ENCODE results near the gene CDYL2. TPM values are rescaled to one million over a fixed set of nuclear protein-coding genes. Genes with fewer than 3 reads are reported as not detected.

CDYL2 gene
- total RNA-seq, 2 donors from 2014 or later: 9.9 to 12.8 TPM

DNA sequence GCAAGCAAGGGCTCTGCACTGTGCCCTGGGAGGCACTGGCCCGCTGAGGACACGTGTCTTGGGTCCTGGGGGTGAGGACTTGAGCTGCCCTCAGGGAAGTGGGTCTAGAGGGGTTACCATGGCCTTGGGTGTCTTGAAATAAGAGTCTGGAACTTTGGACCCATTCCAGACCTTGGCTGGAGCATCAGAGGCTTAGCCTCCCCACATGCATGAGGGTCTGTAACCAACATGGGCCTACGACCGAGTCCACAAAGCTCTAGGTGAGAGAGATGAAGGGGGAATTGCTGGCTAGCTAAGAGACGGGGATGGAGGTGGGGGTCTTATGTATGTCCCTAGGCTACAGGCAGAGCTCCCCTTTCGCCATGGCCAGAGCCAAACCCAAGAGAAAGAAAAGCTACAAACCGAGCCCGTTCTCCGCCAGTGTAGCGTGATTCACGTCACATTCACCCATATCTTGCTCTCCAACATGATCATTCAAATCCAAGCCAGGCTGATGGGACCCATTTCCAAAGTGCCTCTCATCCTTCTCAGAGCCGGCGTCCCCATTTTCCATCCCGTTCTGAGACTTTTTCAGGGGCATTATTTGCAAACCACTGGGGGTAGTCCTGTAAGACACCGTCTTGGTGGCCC lies 120.1 kb downstream of the CDYL2 start:
- Histone ChIP-seq H3K36me3 (ENCODE audit: control insufficient read depth, insufficient read depth, low read length) (no peaks in the 10 kb centered on the region), H3K27me3 (ENCODE audit: control insufficient read depth, insufficient read depth, low read length, poor library complexity, severe bottlenecking) (peaks cover 19% of the 10 kb centered on the region), H3K9me3 (ENCODE audit: control insufficient read depth, low read length) (no peaks in the 10 kb centered on the region), H3K9ac (ENCODE audit: extremely low read depth, low read length, poor library complexity, severe bottlenecking) (no peak overlapping the region), H3K4me1 (ENCODE audit: control insufficient read depth, insufficient read depth, low read length) (no peaks in the 10 kb centered on the region), H3K27ac (ENCODE audit: low read depth, low read length) (no peak overlapping the region), H3K4me3 (ENCODE audit: low read length) (no peak overlapping the region)
- TF ChIP-seq, protein P1, sequence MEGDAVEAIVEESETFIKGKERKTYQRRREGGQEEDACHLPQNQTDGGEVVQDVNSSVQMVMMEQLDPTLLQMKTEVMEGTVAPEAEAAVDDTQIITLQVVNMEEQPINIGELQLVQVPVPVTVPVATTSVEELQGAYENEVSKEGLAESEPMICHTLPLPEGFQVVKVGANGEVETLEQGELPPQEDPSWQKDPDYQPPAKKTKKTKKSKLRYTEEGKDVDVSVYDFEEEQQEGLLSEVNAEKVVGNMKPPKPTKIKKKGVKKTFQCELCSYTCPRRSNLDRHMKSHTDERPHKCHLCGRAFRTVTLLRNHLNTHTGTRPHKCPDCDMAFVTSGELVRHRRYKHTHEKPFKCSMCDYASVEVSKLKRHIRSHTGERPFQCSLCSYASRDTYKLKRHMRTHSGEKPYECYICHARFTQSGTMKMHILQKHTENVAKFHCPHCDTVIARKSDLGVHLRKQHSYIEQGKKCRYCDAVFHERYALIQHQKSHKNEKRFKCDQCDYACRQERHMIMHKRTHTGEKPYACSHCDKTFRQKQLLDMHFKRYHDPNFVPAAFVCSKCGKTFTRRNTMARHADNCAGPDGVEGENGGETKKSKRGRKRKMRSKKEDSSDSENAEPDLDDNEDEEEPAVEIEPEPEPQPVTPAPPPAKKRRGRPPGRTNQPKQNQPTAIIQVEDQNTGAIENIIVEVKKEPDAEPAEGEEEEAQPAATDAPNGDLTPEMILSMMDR (conservative IDR thresholded peaks at IDR 0.05): no peak
- Mint-ChIP-seq H3K27me3 (ENCODE audit: insufficient read depth) (peaks cover 23% of the 10 kb centered on the region), H3K36me3 (ENCODE audit: low read depth) (peaks cover 14% of the 10 kb centered on the region), H3K4me1 (no peaks in the 10 kb centered on the region), H3K4me3 (no peak overlapping the region), H3K27ac (no peak overlapping the region), H3K9me3 (peaks cover 5% of the 10 kb centered on the region)
- WGBS, 2 experiments (ENCODE audit: insufficient coverage in 1 of 2, insufficient read length in 1 of 2): 94 to 95% methylated on average over 5 to 15 of the region's 15 CpGs
- no peak for DNase-seq

DNA sequence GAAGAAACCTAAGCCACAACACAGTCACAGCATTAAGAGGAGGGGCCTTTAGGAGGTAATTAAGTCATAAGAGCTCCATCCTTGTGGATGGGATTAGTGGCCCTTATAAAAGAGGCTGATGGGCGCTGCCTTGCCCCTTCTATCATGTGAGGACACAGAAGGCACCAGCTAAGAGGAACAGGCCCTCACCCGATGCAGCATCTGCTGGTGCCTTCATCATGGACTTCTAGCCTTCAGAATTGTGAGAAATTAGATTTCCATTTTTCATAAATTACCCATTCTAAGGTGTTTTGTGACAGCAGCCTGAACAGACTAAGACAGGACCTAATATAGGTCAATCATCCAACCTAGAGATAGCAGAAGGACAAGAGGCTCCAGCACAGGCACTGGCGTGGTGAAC lies 120.8 kb downstream of the CDYL2 start:
- H3K27ac ChIP-seq (ENCODE audit: low read depth, low read length): no peak overlapping the region
- 93 to 100% methylated on average over 1 to 3 of the region's 3 CpGs for WGBS, 2 experiments (ENCODE audit: insufficient coverage in 1 of 2, insufficient read length in 1 of 2)
- H3K27me3 ChIP-seq (ENCODE audit: control insufficient read depth, insufficient read depth, low read length, poor library complexity, severe bottlenecking): peaks cover 19% of the 10 kb centered on the region

DNA sequence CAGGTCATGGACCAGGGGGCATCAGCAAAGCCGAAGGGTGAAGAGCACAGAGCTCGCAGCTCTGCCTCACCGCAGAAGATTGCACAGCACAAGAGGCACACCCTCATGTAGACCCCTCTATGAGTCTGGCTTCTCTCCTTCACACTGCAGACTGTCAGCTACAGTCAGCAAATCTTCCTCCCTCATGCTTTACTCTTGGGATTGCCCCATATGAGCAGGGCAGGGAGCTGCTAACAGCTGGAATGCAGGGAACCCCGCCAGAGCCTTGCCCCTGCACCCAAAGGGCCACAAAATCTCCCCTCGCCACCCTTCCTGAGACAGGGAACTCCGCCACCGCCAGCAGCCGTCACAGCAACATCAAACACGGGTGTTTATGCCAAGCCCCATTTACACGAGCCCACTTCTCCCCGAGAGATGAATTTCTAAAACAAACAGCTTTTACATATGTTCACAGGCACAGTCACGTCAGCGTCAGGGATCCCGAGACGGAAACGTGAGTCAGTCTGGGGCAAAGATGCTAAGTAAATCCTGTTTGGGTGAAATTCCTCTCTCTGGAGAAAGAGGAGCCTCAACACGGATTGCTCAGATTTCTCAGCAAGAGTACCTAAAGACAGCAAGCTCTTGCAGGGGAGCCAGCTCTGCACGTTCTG lies 121.9 kb downstream of the CDYL2 start:
- Histone ChIP-seq H3K4me1 (ENCODE audit: control insufficient read depth, insufficient read depth, low read length) (no peaks in the 10 kb centered on the region), H3K27ac (ENCODE audit: low read depth, low read length) (no peak overlapping the region), H3K9me3 (ENCODE audit: control insufficient read depth, low read length) (no peaks in the 10 kb centered on the region), H3K36me3 (ENCODE audit: control insufficient read depth, insufficient read depth, low read length) (no peaks in the 10 kb centered on the region), H3K4me3 (ENCODE audit: low read length) (no peak overlapping the region), H3K9ac (ENCODE audit: extremely low read depth, low read length, poor library complexity, severe bottlenecking) (no peak overlapping the region), H3K27me3 (ENCODE audit: control insufficient read depth, insufficient read depth, low read length, poor library complexity, severe bottlenecking) (peaks cover 19% of the 10 kb centered on the region)
- Mint-ChIP-seq H3K27me3 (ENCODE audit: insufficient read depth) (peaks cover 23% of the 10 kb centered on the region), H3K36me3 (ENCODE audit: low read depth) (peaks cover 14% of the 10 kb centered on the region), H3K9me3 (peaks cover 5% of the 10 kb centered on the region), H3K4me1 (no peaks in the 10 kb centered on the region), H3K27ac (no peak overlapping the region), H3K4me3 (no peak overlapping the region)
- DNase-seq: no peak
- WGBS, 2 experiments (ENCODE audit: insufficient coverage in 1 of 2, insufficient read length in 1 of 2): 84 to 89% methylated on average over 16 to 18 of the region's 18 CpGs
- TF ChIP-seq, protein P1 (conservative IDR thresholded peaks at IDR 0.05): no peak

More for the DNA sequence above, 120.8 kb downstream of the CDYL2 start:
- Mint-ChIP-seq H3K27ac (no peak overlapping the region), H3K4me3 (no peak overlapping the region), H3K9me3 (peaks cover 5% of the 10 kb centered on the region), H3K36me3 (ENCODE audit: low read depth) (peaks cover 14% of the 10 kb centered on the region), H3K4me1 (no peaks in the 10 kb centered on the region), H3K27me3 (ENCODE audit: insufficient read depth) (peaks cover 23% of the 10 kb centered on the region)
- Histone ChIP-seq H3K36me3 (ENCODE audit: control insufficient read depth, insufficient read depth, low read length) (no peaks in the 10 kb centered on the region), H3K9ac (ENCODE audit: extremely low read depth, low read length, poor library complexity, severe bottlenecking) (no peak overlapping the region), H3K4me1 (ENCODE audit: control insufficient read depth, insufficient read depth, low read length) (no peaks in the 10 kb centered on the region), H3K4me3 (ENCODE audit: low read length) (no peak overlapping the region), H3K9me3 (ENCODE audit: control insufficient read depth, low read length) (no peaks in the 10 kb centered on the region)
- TF ChIP-seq, protein P1 (conservative IDR thresholded peaks at IDR 0.05): no peak
- no peak for DNase-seq

Data from endodermal cell (in vitro differentiated cells).